Measurements from ENCODE around the gene SLC26A1.
A peak's percentile ranks its signal among the peaks of the same experiment; 100 is the strongest.

SLC26A1 gene

DNA sequence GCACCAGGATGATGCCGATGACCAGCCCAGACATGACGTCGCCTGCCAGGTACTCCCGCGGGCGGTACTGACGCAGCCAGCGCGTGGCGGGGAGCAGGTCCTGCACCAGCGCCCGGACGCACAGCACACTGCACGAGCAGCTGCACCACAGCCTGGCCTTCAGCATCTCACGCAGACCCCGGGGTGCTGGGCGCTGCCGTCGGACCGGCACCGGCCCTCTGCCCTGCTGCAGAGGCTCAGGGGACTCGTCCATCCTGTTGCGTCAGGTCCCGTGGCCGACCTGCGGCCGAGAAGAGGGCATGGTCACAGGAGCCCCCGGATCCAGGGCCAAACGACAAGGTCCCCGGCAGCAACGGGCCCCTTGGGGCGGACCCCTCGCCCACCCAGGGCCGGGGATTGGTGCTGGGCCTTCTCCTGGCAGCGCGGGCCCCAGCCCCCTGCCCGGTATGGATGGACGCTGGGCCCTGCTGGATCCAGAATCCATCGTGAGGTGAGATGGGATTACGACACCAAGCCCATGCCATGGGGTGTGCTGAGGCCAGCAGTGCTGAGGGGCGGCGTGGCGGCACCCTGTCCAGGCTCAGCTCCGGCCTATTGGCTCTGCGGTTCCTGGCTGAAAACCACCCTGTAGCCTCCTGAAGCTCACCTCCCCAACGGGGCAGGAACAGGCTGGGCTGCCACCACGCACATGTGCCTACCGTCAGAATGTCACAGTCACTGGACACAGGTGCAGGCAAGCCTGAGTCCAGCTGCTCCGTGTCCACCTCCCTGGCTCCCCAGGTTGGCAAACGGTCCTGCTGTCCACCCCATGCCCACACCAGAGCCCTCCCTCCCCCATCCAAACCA lies 1.5 kb downstream of the SLC26A1 start:
- H2AK5ac ChIP-seq (ENCODE audit: low read depth, low read length): no peak overlapping the region
- WGBS, 2 donors (ENCODE audit: extremely low coverage in 2 of 2, insufficient read length in 2 of 2, insufficient replicate concordance in 1 of 2): no CpG with 5 or more reads among the region's 50 CpGs
- no peak overlapping the region for H3K14ac ChIP-seq (ENCODE audit: low read length)
- no peak overlapping the region for H2BK5ac ChIP-seq (ENCODE audit: low read length)
- no peak overlapping the region for H2BK12ac ChIP-seq (ENCODE audit: low read length)
- H3K4me3 ChIP-seq (ENCODE audit: low read length in 2 of 2): no peak overlapping the region
- H4K8ac ChIP-seq (ENCODE audit: low read depth, low read length): no peak overlapping the region
- no peak for DNase-seq (ENCODE audit: low spot score)
- no peak overlapping the region for H4K91ac ChIP-seq (ENCODE audit: low read depth, low read length, poor library complexity)
- H3K4me2 ChIP-seq (ENCODE audit: insufficient read depth, low read length, poor library complexity, severe bottlenecking): peak overlapping the region; percentile 11
- H3K4me1 ChIP-seq (ENCODE audit: control insufficient read depth in 2 of 2, insufficient read depth in 1 of 2, low read depth in 1 of 2, low read length in 2 of 2): peaks cover 3 to 14% of the 10 kb centered on the region in 2 donors
- peak overlapping the region; percentile 77 for H3K9ac ChIP-seq (ENCODE audit: low read depth, low read length, poor library complexity)
- H3K79me1 ChIP-seq (ENCODE audit: low read depth, low read length): peaks cover 9% of the 10 kb centered on the region
- H3K27ac ChIP-seq (replicated peaks; ENCODE audit: low read length): no peak overlapping the region
- peaks cover 0 to 1% of the 10 kb centered on the region in 2 donors for H3K36me3 ChIP-seq (replicated peaks in 1 of 2; ENCODE audit: control insufficient read depth in 2 of 2, insufficient read depth in 2 of 2, low read length in 2 of 2)
- H3K27me3 ChIP-seq (ENCODE audit: control insufficient read depth in 3 of 3, insufficient read depth in 3 of 3, low read depth in 1 of 3, low read length in 3 of 3): peaks cover 2 to 29% (median 10%) of the 10 kb centered on the region in 3 experiments
- no peaks in the 10 kb centered on the region for H3K9me3 ChIP-seq (replicated peaks in 1 of 2; ENCODE audit: control insufficient read depth in 2 of 2, insufficient read depth in 1 of 2, low read depth in 1 of 2, low read length in 2 of 2)
- H2BK120ac ChIP-seq (ENCODE audit: low read depth, low read length): no peak overlapping the region
- no peak overlapping the region for H3K18ac ChIP-seq (ENCODE audit: low read length)
- peak overlapping the region; percentile 55 for H3K23ac ChIP-seq (ENCODE audit: low read depth, low read length, poor library complexity)
- no peak overlapping the region for H2BK15ac ChIP-seq (ENCODE audit: low read length)
- H2AFZ ChIP-seq (ENCODE audit: low read length): no peak overlapping the region
- H3K4ac ChIP-seq (ENCODE audit: low read length): no peak overlapping the region

DNA sequence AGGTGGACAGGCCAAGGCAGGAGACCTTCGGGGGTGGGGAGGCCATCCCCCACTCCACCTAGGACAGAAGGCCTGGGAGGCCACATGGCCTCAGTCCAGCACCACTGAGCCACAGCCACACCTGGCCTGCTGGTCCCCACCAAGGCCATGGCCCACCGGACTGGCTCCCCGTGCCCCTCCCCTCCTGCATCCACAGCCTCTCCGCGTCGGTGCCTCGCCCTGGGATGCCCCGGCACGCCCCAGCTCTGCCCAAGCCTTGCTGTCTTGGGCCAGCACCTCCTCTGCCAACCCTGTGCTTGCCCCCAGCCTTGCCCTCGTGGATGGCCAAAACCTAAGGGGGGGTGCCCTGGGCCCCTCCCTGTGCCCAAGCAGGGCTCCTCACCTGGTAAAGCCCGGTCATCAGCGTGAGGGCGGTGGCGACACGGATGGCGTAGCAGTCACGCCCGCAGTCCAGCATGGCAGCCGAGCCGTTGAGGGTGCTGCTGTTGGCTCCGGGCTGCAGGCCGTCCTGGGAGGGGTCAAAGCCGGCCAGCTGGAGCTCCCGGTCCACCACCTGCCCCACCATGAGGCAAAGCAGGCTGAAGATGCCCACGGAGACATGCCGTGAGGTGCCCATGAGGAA lies 2.3 kb downstream of the SLC26A1 start:
- Histone ChIP-seq H4K91ac (ENCODE audit: low read depth, low read length, poor library complexity) (no peak overlapping the region), H3K27me3 (ENCODE audit: control insufficient read depth in 3 of 3, insufficient read depth in 3 of 3, low read depth in 1 of 3, low read length in 3 of 3) (peaks cover 0 to 29% (median 5%) of the 10 kb centered on the region in 3 experiments), H3K4me2 (ENCODE audit: insufficient read depth, low read length, poor library complexity, severe bottlenecking) (no peak overlapping the region), H3K79me1 (ENCODE audit: low read depth, low read length) (peaks cover 8% of the 10 kb centered on the region), H3K9me3 (replicated peaks in 1 of 2; ENCODE audit: control insufficient read depth in 2 of 2, insufficient read depth in 1 of 2, low read depth in 1 of 2, low read length in 2 of 2) (no peaks in the 10 kb centered on the region), H3K27ac (replicated peaks; ENCODE audit: low read length) (no peak overlapping the region), H2BK12ac (ENCODE audit: low read length) (no peak overlapping the region), H2BK5ac (ENCODE audit: low read length) (no peak overlapping the region), H3K18ac (ENCODE audit: low read length) (no peak overlapping the region), H2AK5ac (ENCODE audit: low read depth, low read length) (no peak overlapping the region), H3K4me3 (ENCODE audit: low read length in 2 of 2) (no peak overlapping the region), H2AFZ (ENCODE audit: low read length) (no peak overlapping the region), H4K8ac (ENCODE audit: low read depth, low read length) (peak overlapping the region; percentile 17), H2BK15ac (ENCODE audit: low read length) (no peak overlapping the region), H3K23ac (ENCODE audit: low read depth, low read length, poor library complexity) (peak overlapping the region; percentile 65), H3K4ac (ENCODE audit: low read length) (peak overlapping the region; percentile 53), H3K14ac (ENCODE audit: low read length) (peak overlapping the region; percentile 82), H3K4me1 (ENCODE audit: control insufficient read depth in 2 of 2, insufficient read depth in 1 of 2, low read depth in 1 of 2, low read length in 2 of 2) (peaks cover 3 to 17% of the 10 kb centered on the region in 2 donors), H2BK120ac (ENCODE audit: low read depth, low read length) (no peak overlapping the region), H3K36me3 (replicated peaks in 1 of 2; ENCODE audit: control insufficient read depth in 2 of 2, insufficient read depth in 2 of 2, low read length in 2 of 2) (peaks cover 0 to 1% of the 10 kb centered on the region in 2 donors), H3K9ac (ENCODE audit: low read depth, low read length, poor library complexity) (no peak overlapping the region)
- WGBS, 2 donors (ENCODE audit: extremely low coverage in 2 of 2, insufficient read length in 2 of 2, insufficient replicate concordance in 1 of 2): no CpG with 5 or more reads among the region's 26 CpGs
- no peak for DNase-seq (ENCODE audit: low spot score)

DNA sequence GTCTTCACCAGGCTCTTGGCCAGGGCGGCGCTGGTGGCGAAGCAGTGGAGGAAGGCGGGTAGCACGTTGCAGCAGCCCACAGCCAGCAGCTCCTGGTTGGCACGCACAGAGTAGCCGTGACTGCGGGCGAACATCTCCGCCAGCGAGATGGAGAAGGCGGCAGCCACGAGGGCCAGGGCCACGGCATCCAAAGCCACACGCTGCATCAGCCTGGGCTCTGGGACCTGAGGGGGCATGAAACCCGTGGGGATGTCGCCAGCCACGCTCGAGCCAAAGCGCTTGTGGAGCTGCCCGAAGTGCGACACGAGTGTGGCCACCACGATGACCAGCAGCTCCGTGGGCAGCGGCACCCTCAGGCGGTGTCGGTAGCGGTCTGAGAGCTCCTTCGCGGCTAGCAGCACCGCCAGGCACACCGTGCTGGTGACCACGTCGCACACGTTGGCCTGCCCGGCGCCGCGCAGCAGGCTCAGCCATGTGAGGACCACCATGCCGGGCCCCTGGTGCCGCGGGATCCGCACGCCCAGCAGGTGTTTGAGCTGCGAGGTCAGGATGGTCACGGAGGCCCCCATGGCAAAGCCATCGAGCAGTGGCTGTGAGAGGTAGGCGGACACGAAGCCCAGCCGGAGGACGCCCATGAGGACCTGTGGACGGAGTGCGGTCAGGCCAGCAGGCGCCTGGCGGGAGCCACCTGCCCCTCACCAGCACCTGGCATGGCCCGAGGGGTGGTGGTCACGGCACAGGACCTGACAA lies 3.3 kb downstream of the SLC26A1 start:
- H4K91ac ChIP-seq (ENCODE audit: low read depth, low read length, poor library complexity): no peak overlapping the region
- no peak overlapping the region for H3K18ac ChIP-seq (ENCODE audit: low read length)
- H3K9me3 ChIP-seq (replicated peaks in 1 of 2; ENCODE audit: control insufficient read depth in 2 of 2, insufficient read depth in 1 of 2, low read depth in 1 of 2, low read length in 2 of 2): no peaks in the 10 kb centered on the region
- H2AK5ac ChIP-seq (ENCODE audit: low read depth, low read length): no peak overlapping the region
- no peak overlapping the region for H3K9ac ChIP-seq (ENCODE audit: low read depth, low read length, poor library complexity)
- no peak for DNase-seq (ENCODE audit: low spot score)
- H3K4ac ChIP-seq (ENCODE audit: low read length): no peak overlapping the region
- peaks cover 0 to 1% of the 10 kb centered on the region in 2 donors for H3K36me3 ChIP-seq (replicated peaks in 1 of 2; ENCODE audit: control insufficient read depth in 2 of 2, insufficient read depth in 2 of 2, low read length in 2 of 2)
- no peak overlapping the region for H3K14ac ChIP-seq (ENCODE audit: low read length)
- no peak overlapping the region for H2AFZ ChIP-seq (ENCODE audit: low read length)
- no CpG with 5 or more reads among the region's 58 CpGs for WGBS, 2 donors (ENCODE audit: extremely low coverage in 2 of 2, insufficient read length in 2 of 2, insufficient replicate concordance in 1 of 2)
- no peak overlapping the region for H2BK12ac ChIP-seq (ENCODE audit: low read length)
- peaks cover 0 to 32% (median 4%) of the 10 kb centered on the region in 3 experiments for H3K27me3 ChIP-seq (ENCODE audit: control insufficient read depth in 3 of 3, insufficient read depth in 3 of 3, low read depth in 1 of 3, low read length in 3 of 3)
- H3K4me3 ChIP-seq (ENCODE audit: low read length in 2 of 2): no peak overlapping the region
- peak overlapping the region; percentile 91 for H3K23ac ChIP-seq (ENCODE audit: low read depth, low read length, poor library complexity)
- no peak overlapping the region for H2BK5ac ChIP-seq (ENCODE audit: low read length)
- peaks cover 3 to 19% of the 10 kb centered on the region in 2 donors for H3K4me1 ChIP-seq (ENCODE audit: control insufficient read depth in 2 of 2, insufficient read depth in 1 of 2, low read depth in 1 of 2, low read length in 2 of 2)
- no peak overlapping the region for H3K27ac ChIP-seq (replicated peaks; ENCODE audit: low read length)
- H4K8ac ChIP-seq (ENCODE audit: low read depth, low read length): no peak overlapping the region
- peaks cover 8% of the 10 kb centered on the region for H3K79me1 ChIP-seq (ENCODE audit: low read depth, low read length)
- H2BK15ac ChIP-seq (ENCODE audit: low read length): no peak overlapping the region
- H2BK120ac ChIP-seq (ENCODE audit: low read depth, low read length): no peak overlapping the region
- no peak overlapping the region for H3K4me2 ChIP-seq (ENCODE audit: insufficient read depth, low read length, poor library complexity, severe bottlenecking)
